A549 (cell line): ENCODE results near the gene SEMA3E.

ENCODE experiments used
- EHF ChIP-seq: fragments of 250-450 bp; sonication (Bioruptor Pico); IDR thresholded peaks from 2 replicates; pipeline ENCODE4 v1.5.0; 2020; ENCODE audit warnings: mild to moderate bottlenecking
- POLR2A ChIP-seq: IDR thresholded peaks from 2 replicates; pipeline ENCODE4 v1.6.1; 2012; ENCODE audit warnings: mild to moderate bottlenecking, low read length
- RAD21 ChIP-seq, 2 experiments: fragments of >200 bp in 1 of 2; sonication (Bioruptor Twin) in 1 of 2; formaldehyde crosslinking in 1 of 2; IDR thresholded peaks in 1 of 2; conservative IDR thresholded peaks in 1 of 2; 2 replicates in 1 of 2; 3 replicates in 1 of 2; pipeline ENCODE4 v1.6.1; 2012 to 2018; ENCODE audit warnings: inconsistent platforms in 1 of 2
- RCOR1 ChIP-seq: fragments of 150-350 bp; IDR thresholded peaks from 2 replicates; pipeline ENCODE4 v1.6.1; 2014; ENCODE audit warnings: antibody characterized with exemption, low read length, low read depth
- ZC3H11A ChIP-seq: fragments of 450-650 bp; IDR thresholded peaks from 2 replicates; pipeline ENCODE4 v1.6.1; 2014; ENCODE audit warnings: antibody characterized with exemption, mild to moderate bottlenecking
- TF ChIP-seq, protein P1 (sequence below): fragments of 250-450 bp; sonication (Bioruptor Pico); IDR thresholded peaks from 2 replicates; pipeline ENCODE4 v1.5.0; 2021; ENCODE audit warnings: mild to moderate bottlenecking, moderate library complexity, borderline replicate concordance
- TF ChIP-seq, protein P2 (sequence below): fragments of >200 bp; sonication (Bioruptor Twin); formaldehyde crosslinking; IDR thresholded peaks from 3 replicates; pipeline ENCODE4 v1.5.1; 2016
- TF ChIP-seq, protein P3 (sequence below): fragments of 450-650 bp; IDR thresholded peaks from 2 replicates; pipeline ENCODE4 v1.6.1; 2014; ENCODE audit warnings: antibody characterized with exemption

DNA sequence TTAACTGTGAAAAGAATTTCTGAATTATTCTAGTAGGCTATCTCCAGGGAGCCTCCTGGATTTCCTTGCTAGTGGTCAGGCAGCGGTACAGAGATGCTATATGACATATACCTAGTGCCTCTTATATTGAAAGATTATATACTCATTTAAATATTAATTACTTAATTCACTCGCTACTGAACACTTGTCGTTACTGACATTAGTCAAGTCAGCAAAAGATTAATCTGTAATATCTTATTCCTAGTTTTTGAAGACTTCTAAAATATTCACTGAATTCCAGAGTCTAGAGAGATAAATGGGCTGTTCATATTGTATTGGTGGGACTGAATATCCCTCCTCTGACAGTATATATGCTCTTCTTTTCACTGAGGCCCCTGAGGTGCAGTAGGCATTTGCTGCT, 2.9 kb downstream of the SEMA3E start:
- TF ChIP-seq RAD21 (conservative IDR thresholded peaks at IDR 0.05 in 1 of 2, IDR thresholded peaks at IDR 0.05 in 1 of 2) (no peak), RCOR1 (no peak), EHF (CRISPR knock-in tag) (no peak), POLR2A (no peak), ZC3H11A (no peak)
- TF ChIP-seq, protein P1, sequence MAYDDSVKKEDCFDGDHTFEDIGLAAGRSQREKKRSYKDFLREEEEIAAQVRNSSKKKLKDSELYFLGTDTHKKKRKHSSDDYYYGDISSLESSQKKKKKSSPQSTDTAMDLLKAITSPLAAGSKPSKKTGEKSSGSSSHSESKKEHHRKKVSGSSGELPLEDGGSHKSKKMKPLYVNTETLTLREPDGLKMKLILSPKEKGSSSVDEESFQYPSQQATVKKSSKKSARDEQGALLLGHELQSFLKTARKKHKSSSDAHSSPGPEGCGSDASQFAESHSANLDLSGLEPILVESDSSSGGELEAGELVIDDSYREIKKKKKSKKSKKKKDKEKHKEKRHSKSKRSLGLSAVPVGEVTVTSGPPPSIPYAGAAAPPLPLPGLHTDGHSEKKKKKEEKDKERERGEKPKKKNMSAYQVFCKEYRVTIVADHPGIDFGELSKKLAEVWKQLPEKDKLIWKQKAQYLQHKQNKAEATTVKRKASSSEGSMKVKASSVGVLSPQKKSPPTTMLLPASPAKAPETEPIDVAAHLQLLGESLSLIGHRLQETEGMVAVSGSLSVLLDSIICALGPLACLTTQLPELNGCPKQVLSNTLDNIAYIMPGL (CRISPR knock-in tag): no peak
- TF ChIP-seq, protein P2, sequence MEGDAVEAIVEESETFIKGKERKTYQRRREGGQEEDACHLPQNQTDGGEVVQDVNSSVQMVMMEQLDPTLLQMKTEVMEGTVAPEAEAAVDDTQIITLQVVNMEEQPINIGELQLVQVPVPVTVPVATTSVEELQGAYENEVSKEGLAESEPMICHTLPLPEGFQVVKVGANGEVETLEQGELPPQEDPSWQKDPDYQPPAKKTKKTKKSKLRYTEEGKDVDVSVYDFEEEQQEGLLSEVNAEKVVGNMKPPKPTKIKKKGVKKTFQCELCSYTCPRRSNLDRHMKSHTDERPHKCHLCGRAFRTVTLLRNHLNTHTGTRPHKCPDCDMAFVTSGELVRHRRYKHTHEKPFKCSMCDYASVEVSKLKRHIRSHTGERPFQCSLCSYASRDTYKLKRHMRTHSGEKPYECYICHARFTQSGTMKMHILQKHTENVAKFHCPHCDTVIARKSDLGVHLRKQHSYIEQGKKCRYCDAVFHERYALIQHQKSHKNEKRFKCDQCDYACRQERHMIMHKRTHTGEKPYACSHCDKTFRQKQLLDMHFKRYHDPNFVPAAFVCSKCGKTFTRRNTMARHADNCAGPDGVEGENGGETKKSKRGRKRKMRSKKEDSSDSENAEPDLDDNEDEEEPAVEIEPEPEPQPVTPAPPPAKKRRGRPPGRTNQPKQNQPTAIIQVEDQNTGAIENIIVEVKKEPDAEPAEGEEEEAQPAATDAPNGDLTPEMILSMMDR: no peak
- TF ChIP-seq, protein P3, sequence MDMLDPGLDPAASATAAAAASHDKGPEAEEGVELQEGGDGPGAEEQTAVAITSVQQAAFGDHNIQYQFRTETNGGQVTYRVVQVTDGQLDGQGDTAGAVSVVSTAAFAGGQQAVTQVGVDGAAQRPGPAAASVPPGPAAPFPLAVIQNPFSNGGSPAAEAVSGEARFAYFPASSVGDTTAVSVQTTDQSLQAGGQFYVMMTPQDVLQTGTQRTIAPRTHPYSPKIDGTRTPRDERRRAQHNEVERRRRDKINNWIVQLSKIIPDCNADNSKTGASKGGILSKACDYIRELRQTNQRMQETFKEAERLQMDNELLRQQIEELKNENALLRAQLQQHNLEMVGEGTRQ: no peak
